DOHH2 (cell line): ENCODE data around the gene GPR161.

ENCODE experiments used
- H3F3A ChIP-seq: fragments of 200-600 bp; sonication (generic), shearing (Covaris generic); 2 replicates; pipeline ENCODE4 v1.6.0; 2016; ENCODE audit warnings: antibody characterized with exemption, mild to moderate bottlenecking; ENCODE audit not compliant: control insufficient read depth, insufficient read depth
- H3K27ac ChIP-seq: fragments of 200-600 bp; sonication (generic); 2 replicates; pipeline ENCODE4 v1.5.1; 2014; ENCODE audit warnings: low read depth, mild to moderate bottlenecking, low read length, moderate library complexity
- H3K27me3 ChIP-seq: fragments of 200-600 bp; sonication (generic); 2 replicates; pipeline ENCODE4 v1.6.1; 2014; ENCODE audit warnings: mild to moderate bottlenecking, low read length, mixed read lengths; ENCODE audit not compliant: control insufficient read depth
- H3K36me3 ChIP-seq: fragments of 200-600 bp; sonication (generic); 2 replicates; pipeline ENCODE4 v1.6.1; 2014; ENCODE audit warnings: mild to moderate bottlenecking, low read length, moderate library complexity, mixed read lengths; ENCODE audit not compliant: control insufficient read depth
- H3K4me1 ChIP-seq: fragments of 200-600 bp; sonication (generic); 2 replicates; pipeline ENCODE4 v1.6.1; 2014; ENCODE audit warnings: mild to moderate bottlenecking, low read length, mixed read lengths; ENCODE audit not compliant: control insufficient read depth
- H3K4me2 ChIP-seq: fragments of 200-600 bp; sonication (generic); 2 replicates; pipeline ENCODE4 v1.6.0; 2014; ENCODE audit warnings: mild to moderate bottlenecking, low read length, moderate library complexity
- H3K4me3 ChIP-seq: fragments of 200-600 bp; sonication (generic); 2 replicates; pipeline ENCODE4 v1.5.1; 2014; ENCODE audit warnings: mild to moderate bottlenecking, low read length, mixed read lengths
- H3K79me2 ChIP-seq: fragments of 200-600 bp; sonication (generic); 2 replicates; pipeline ENCODE4 v1.6.1; 2014; ENCODE audit warnings: mild to moderate bottlenecking, low read length, mixed read lengths; ENCODE audit not compliant: control insufficient read depth
- H3K9me2 ChIP-seq: fragments of 200-600 bp; sonication (generic); replicated peaks from 2 replicates; pipeline ENCODE4 v1.6.1; 2014; ENCODE audit warnings: mild to moderate bottlenecking, low read length, mixed read lengths; ENCODE audit not compliant: control insufficient read depth
- H3K9me3 ChIP-seq: fragments of 200-600 bp; sonication (generic); 2 replicates; pipeline ENCODE4 v1.6.1; 2014; ENCODE audit warnings: antibody characterized with exemption, low read length, mixed read lengths; ENCODE audit not compliant: control insufficient read depth, insufficient read depth
- H4K20me1 ChIP-seq: fragments of 200-600 bp; sonication (generic); 2 replicates; pipeline ENCODE4 v1.6.0; 2014; ENCODE audit warnings: low read depth, mild to moderate bottlenecking, antibody characterized with exemption, low read length, moderate library complexity; ENCODE audit not compliant: control insufficient read depth, insufficient read depth
- CTCF ChIP-seq: fragments of 200-600 bp; sonication (generic); IDR thresholded peaks from one replicate; pipeline ENCODE4 v1.5.1; 2014; ENCODE audit warnings: antibody characterized with exemption, mild to moderate bottlenecking, low read depth, low read length; ENCODE audit not compliant: poor library complexity, severe bottlenecking
- EZH2phosphoT487 ChIP-seq: fragments of 200-600 bp; sonication (generic); IDR thresholded peaks from 2 replicates; pipeline ENCODE4 v1.6.1; 2017; ENCODE audit warnings: borderline replicate concordance, mild to moderate bottlenecking, antibody characterized with exemption, low read length, moderate library complexity, mixed read lengths

GPR161 gene

GRCh38 chr1:168100315-168101002, 36.3 kb downstream of the GPR161 start:
- Histone ChIP-seq H3K36me3 (no peaks in the 10 kb centered on the region), H3K9me3 (no peaks in the 10 kb centered on the region), H3K79me2 (no peaks in the 10 kb centered on the region), H3K27ac (no peak overlapping the region), H3K9me2 (no peaks in the 10 kb centered on the region), H3K4me1 (no peaks in the 10 kb centered on the region), H3F3A (no peaks in the 10 kb centered on the region), H4K20me1 (no peaks in the 10 kb centered on the region), H3K4me3 (no peak overlapping the region), H3K27me3 (no peaks in the 10 kb centered on the region), H3K4me2 (no peak overlapping the region)
- TF ChIP-seq EZH2phosphoT487 (no peak), CTCF (no peak)

GRCh38 chr1:168099337-168099801, 37.4 kb downstream of the GPR161 start:
- no peaks in the 10 kb centered on the region for H3K4me1 ChIP-seq
- no peaks in the 10 kb centered on the region for H4K20me1 ChIP-seq
- TF ChIP-seq EZH2phosphoT487 (no peak), CTCF (no peak)
- H3K4me3 ChIP-seq: no peak overlapping the region
- H3K36me3 ChIP-seq: no peaks in the 10 kb centered on the region
- H3F3A ChIP-seq: no peaks in the 10 kb centered on the region
- H3K9me3 ChIP-seq: no peaks in the 10 kb centered on the region
- H3K9me2 ChIP-seq: no peaks in the 10 kb centered on the region
- H3K27ac ChIP-seq: no peak overlapping the region
- H3K79me2 ChIP-seq: no peaks in the 10 kb centered on the region
- H3K27me3 ChIP-seq: no peaks in the 10 kb centered on the region
- no peak overlapping the region for H3K4me2 ChIP-seq

- Histone ChIP-seq H3K9me3 (no peaks in the 10 kb centered on the region), H3K36me3 (no peaks in the 10 kb centered on the region), H3K4me3 (no peak overlapping the region), H3K4me1 (no peaks in the 10 kb centered on the region), H4K20me1 (no peaks in the 10 kb centered on the region), H3K79me2 (no peaks in the 10 kb centered on the region), H3K27me3 (no peaks in the 10 kb centered on the region), H3K9me2 (no peaks in the 10 kb centered on the region), H3K27ac (no peak overlapping the region), H3F3A (no peaks in the 10 kb centered on the region), H3K4me2 (no peak overlapping the region)
- TF ChIP-seq CTCF (no peak), EZH2phosphoT487 (no peak)
Measured at GRCh38 chr1:168098534-168099320, 38.0 kb downstream of the GPR161 start.
